ENCODE results near the gene R3HDM4. TPM values are rescaled to one million over a fixed set of nuclear protein-coding genes. Genes with fewer than 3 reads are reported as not detected.
"Not testable (repeated sequence)": the region's sequence is repeated elsewhere in the genome, so short reads cannot be mapped to it uniquely, and the experiment has no call there.

Gene R3HDM4
- total and polyA plus RNA-seq, 9 donors: 13.1 to 38.6 (median 34.0) TPM

GRCh38 chr19:855142-855541, 57.9 kb downstream of the R3HDM4 start:
- H3K4me1 ChIP-seq (ENCODE audit: control insufficient read depth, insufficient read depth, low read length): peaks cover 18% of the 10 kb centered on the region
- no peak for DNase-seq
- H3K36me3 ChIP-seq (ENCODE audit: control insufficient read depth, insufficient read depth, low read length): no peaks in the 10 kb centered on the region
- 90% methylated on average over 7 of the region's 12 CpGs for WGBS (ENCODE audit: insufficient coverage)
- H3K9me3 ChIP-seq (replicated peaks; ENCODE audit: control insufficient read depth, low read depth, low read length): no peaks in the 10 kb centered on the region
- no peak overlapping the region for H3K27ac ChIP-seq (ENCODE audit: low read length)
- peaks cover 61% of the 10 kb centered on the region for H3K27me3 ChIP-seq (ENCODE audit: control insufficient read depth, insufficient read depth, low read length)
- no peak overlapping the region for H3K4me3 ChIP-seq (ENCODE audit: low read length)

GRCh38 chr19:854549-854948, 58.5 kb downstream of the R3HDM4 start:
- Histone ChIP-seq H3K36me3 (ENCODE audit: control insufficient read depth, insufficient read depth, low read length) (no peaks in the 10 kb centered on the region), H3K27me3 (ENCODE audit: control insufficient read depth, insufficient read depth, low read length) (peaks cover 55% of the 10 kb centered on the region), H3K27ac (ENCODE audit: low read length) (no peak overlapping the region), H3K4me3 (ENCODE audit: low read length) (no peak overlapping the region), H3K4me1 (ENCODE audit: control insufficient read depth, insufficient read depth, low read length) (peaks cover 14% of the 10 kb centered on the region), H3K9me3 (replicated peaks; ENCODE audit: control insufficient read depth, low read depth, low read length) (no peaks in the 10 kb centered on the region)
- no peak for DNase-seq
- WGBS (ENCODE audit: insufficient coverage): 100% methylated on average over 1 of the region's 6 CpGs

- not testable (repeated sequence) for H3K4me1 ChIP-seq (ENCODE audit: control insufficient read depth, insufficient read depth, low read length); DNase-seq; H3K27ac ChIP-seq (ENCODE audit: low read length); H3K36me3 ChIP-seq (ENCODE audit: control insufficient read depth, insufficient read depth, low read length); H3K9me3 ChIP-seq (replicated peaks; ENCODE audit: control insufficient read depth, low read depth, low read length); H3K4me3 ChIP-seq (ENCODE audit: low read length)
- peaks cover 49% of the 10 kb centered on the region for H3K27me3 ChIP-seq (ENCODE audit: control insufficient read depth, insufficient read depth, low read length)
- WGBS (ENCODE audit: insufficient coverage): 100% methylated on average over 5 of the region's 17 CpGs
Measured at GRCh38 chr19:853614-854220, 59.3 kb downstream of the R3HDM4 start.

- peaks cover 49% of the 10 kb centered on the region for H3K27me3 ChIP-seq (ENCODE audit: control insufficient read depth, insufficient read depth, low read length)
Measured at GRCh38 chr19:853014-853585, 59.9 kb downstream of the R3HDM4 start.

GRCh38 chr19:852136-853013, 60.6 kb downstream of the R3HDM4 start, which contains the start of gene ELANE:
Gene ELANE (plus strand): TSS chr19:852303. CDS start chr19:852329, 26 bp downstream.
- Histone ChIP-seq H3K36me3 (ENCODE audit: control insufficient read depth, insufficient read depth, low read length) (no peaks in the 10 kb centered on the region), H3K27me3 (ENCODE audit: control insufficient read depth, insufficient read depth, low read length) (peaks cover 52% of the 10 kb centered on the region), H3K4me1 (ENCODE audit: control insufficient read depth, insufficient read depth, low read length) (peaks cover 20% of the 10 kb centered on the region), H3K4me3 (ENCODE audit: low read length) (no peak within 1 kb of the TSS), H3K9me3 (replicated peaks; ENCODE audit: control insufficient read depth, low read depth, low read length) (no peaks in the 10 kb centered on the region), H3K27ac (ENCODE audit: low read length) (no peak within 1 kb of the TSS)
- DNase-seq: peak; percentile 9
- 61% methylated on average over 31 of the region's 55 CpGs for WGBS (ENCODE audit: insufficient coverage)

More at GRCh38 chr19:853014-853585, 59.9 kb downstream of the R3HDM4 start:
- no peak overlapping the region for H3K27ac ChIP-seq (ENCODE audit: low read length)
- 28% methylated on average over 47 of the region's 67 CpGs for WGBS (ENCODE audit: insufficient coverage)
- H3K9me3 ChIP-seq (replicated peaks; ENCODE audit: control insufficient read depth, low read depth, low read length): no peaks in the 10 kb centered on the region
- DNase-seq: no peak
- peaks cover 13% of the 10 kb centered on the region for H3K4me1 ChIP-seq (ENCODE audit: control insufficient read depth, insufficient read depth, low read length)
- no peaks in the 10 kb centered on the region for H3K36me3 ChIP-seq (ENCODE audit: control insufficient read depth, insufficient read depth, low read length)
- H3K4me3 ChIP-seq (ENCODE audit: low read length): no peak overlapping the region

GRCh38 chr19:850979-851335, 62.1 kb downstream of the R3HDM4 start:
- Histone ChIP-seq H3K27me3 (ENCODE audit: control insufficient read depth, insufficient read depth, low read length) (peaks cover 64% of the 10 kb centered on the region), H3K4me1 (ENCODE audit: control insufficient read depth, insufficient read depth, low read length) (peaks cover 20% of the 10 kb centered on the region), H3K27ac (ENCODE audit: low read length) (peak overlapping the region; percentile 71), H3K36me3 (ENCODE audit: control insufficient read depth, insufficient read depth, low read length) (no peaks in the 10 kb centered on the region), H3K9me3 (replicated peaks; ENCODE audit: control insufficient read depth, low read depth, low read length) (no peaks in the 10 kb centered on the region), H3K4me3 (ENCODE audit: low read length) (no peak overlapping the region)
- no peak for DNase-seq
- WGBS (ENCODE audit: insufficient coverage): 30% methylated on average over 13 of the region's 13 CpGs

GRCh38 chr19:850221-850978, 62.6 kb downstream of the R3HDM4 start:
- 5% methylated on average over 21 of the region's 28 CpGs for WGBS (ENCODE audit: insufficient coverage)
- Histone ChIP-seq H3K4me1 (ENCODE audit: control insufficient read depth, insufficient read depth, low read length) (peaks cover 20% of the 10 kb centered on the region), H3K27me3 (ENCODE audit: control insufficient read depth, insufficient read depth, low read length) (peaks cover 69% of the 10 kb centered on the region), H3K27ac (ENCODE audit: low read length) (peak overlapping the region; percentile 71), H3K9me3 (replicated peaks; ENCODE audit: control insufficient read depth, low read depth, low read length) (no peaks in the 10 kb centered on the region), H3K4me3 (ENCODE audit: low read length) (no peak overlapping the region), H3K36me3 (ENCODE audit: control insufficient read depth, insufficient read depth, low read length) (no peaks in the 10 kb centered on the region)
- DNase-seq: peak; percentile 93

GRCh38 chr19:849195-849594, 63.8 kb downstream of the R3HDM4 start:
- 84% methylated on average over 7 of the region's 8 CpGs for WGBS (ENCODE audit: insufficient coverage)
- H3K4me3 ChIP-seq (ENCODE audit: low read length); H3K36me3 ChIP-seq (ENCODE audit: control insufficient read depth, insufficient read depth, low read length); H3K9me3 ChIP-seq (replicated peaks; ENCODE audit: control insufficient read depth, low read depth, low read length); H3K27ac ChIP-seq (ENCODE audit: low read length); DNase-seq: not testable (repeated sequence)
- H3K4me1 ChIP-seq (ENCODE audit: control insufficient read depth, insufficient read depth, low read length): peaks cover 20% of the 10 kb centered on the region
- H3K27me3 ChIP-seq (ENCODE audit: control insufficient read depth, insufficient read depth, low read length): peaks cover 74% of the 10 kb centered on the region

GRCh38 chr19:848386-848921, 64.6 kb downstream of the R3HDM4 start:
- no peak overlapping the region for H3K4me3 ChIP-seq (ENCODE audit: low read length)
- no peaks in the 10 kb centered on the region for H3K9me3 ChIP-seq (replicated peaks; ENCODE audit: control insufficient read depth, low read depth, low read length)
- 39% methylated on average over 12 of the region's 12 CpGs for WGBS (ENCODE audit: insufficient coverage)
- peaks cover 25% of the 10 kb centered on the region for H3K4me1 ChIP-seq (ENCODE audit: control insufficient read depth, insufficient read depth, low read length)
- H3K27ac ChIP-seq (ENCODE audit: low read length): no peak overlapping the region
- peak; percentile 15 for DNase-seq
- H3K36me3 ChIP-seq (ENCODE audit: control insufficient read depth, insufficient read depth, low read length): no peaks in the 10 kb centered on the region
- peaks cover 75% of the 10 kb centered on the region for H3K27me3 ChIP-seq (ENCODE audit: control insufficient read depth, insufficient read depth, low read length)

Measured in muscle of leg (tissue), 11 donors.